Esophagus squamous epithelium (tissue), 5 donors: ENCODE data around the gene ZNF274. TPM values are rescaled to one million over a fixed set of nuclear protein-coding genes. Genes with fewer than 3 reads are reported as not detected.

ENCODE experiments used
- DNase-seq: peaks from one replicate; lab custom pipeline; 2025; lab: John Stamatoyannopoulos, UW
- H3K27ac ChIP-seq, 4 donors: fragments of 200-600 bp; sonication (generic); one replicate each; pipeline ENCODE4 v1.5.1; 2016 to 2019; ENCODE audit warnings: mild to moderate bottlenecking in 1 of 4
- H3K27me3 ChIP-seq, 4 donors: fragments of 200-600 bp; sonication (generic); 1 replicate in 3 of 4; 2 replicates in 1 of 4; pipeline versions ENCODE4 v1.5.1 to v1.6.0; 2017 to 2021; ENCODE audit warnings: antibody characterized with exemption in 1 of 4
- H3K36me3 ChIP-seq, 3 donors: fragments of 200-600 bp; sonication (generic); one replicate each; pipeline ENCODE4 v1.5.1; 2016 to 2019
- H3K4me1 ChIP-seq, 3 donors: fragments of 200-600 bp; sonication (generic); one replicate each; pipeline ENCODE4 v1.5.1; 2017 to 2019
- H3K4me3 ChIP-seq, 4 donors: fragments of 200-600 bp; sonication (generic); 1 replicate in 3 of 4; 2 replicates in 1 of 4; pipeline ENCODE4 v1.5.1; 2016 to 2019; ENCODE audit warnings: mild to moderate bottlenecking in 2 of 4, moderate library complexity in 1 of 4
- H3K9me3 ChIP-seq, 3 donors: fragments of 200-600 bp; sonication (generic); one replicate each; pipeline ENCODE4 v1.5.1; 2016 to 2019
- POLR2A ChIP-seq, 4 donors: fragments of 450-650 bp; IDR thresholded peaks; one replicate each; pipeline ENCODE4 v1.6.1; 2017; ENCODE audit warnings: antibody characterized with exemption in 4 of 4, mild to moderate bottlenecking in 4 of 4, moderate library complexity in 3 of 4
- WGBS, 2 donors: methylation state at CpG; one replicate each; pipeline ENCODE4 v1.1.5; 2018; 5-methylcytosine and 5-hydroxymethylcytosine counted together
- intact Hi-C: fragments of 100-400 bp; cut with DNase I; formaldehyde crosslinking; loops from one replicate; pipeline ENCODE4 v1.15.0; 2022
- total RNA-seq, 4 donors: library from RNA; depleted of rRNA; stranded (reverse); fragments of >200 nt; gene quantifications; one replicate each; pipeline ENCODE4 v1.1.0, GENCODE V29; 2016
- TF ChIP-seq, protein P1 (sequence below), 6 experiments: fragments of 450-650 bp in 4 of 6; fragments of 200-600 bp in 2 of 6; sonication (generic) in 2 of 6; IDR thresholded peaks; one replicate each; pipeline ENCODE4 v1.5.1; 2016 to 2019; ENCODE audit warnings: antibody characterized with exemption in 6 of 6, mild to moderate bottlenecking in 4 of 6, moderate library complexity in 4 of 6
- donor health status: DM: yes; HTN: yes; CAD: no.

ZNF274 gene
- total RNA-seq, 4 donors from 2014 or later = 20.4 to 28.6 (median 24.9) TPM

DNA sequence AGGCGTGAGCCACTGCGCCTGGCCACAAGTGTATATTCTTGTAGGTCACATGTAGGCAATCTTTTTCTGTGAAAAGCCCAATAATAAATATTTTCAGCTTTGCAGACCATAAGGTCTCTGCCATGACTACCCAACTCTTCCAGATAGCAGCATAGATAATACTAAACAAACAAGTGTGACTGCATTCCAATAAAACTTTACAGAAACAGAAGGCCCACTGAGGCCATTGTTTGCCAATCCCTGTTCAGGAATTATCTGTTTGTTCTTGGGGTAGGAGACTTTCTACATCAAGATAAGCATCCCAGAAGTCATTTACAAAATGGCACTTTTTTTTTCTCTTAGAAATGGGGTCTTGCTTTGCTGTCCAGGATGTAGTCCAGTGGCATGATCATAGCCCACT, 29.5 kb upstream of the ZNF274 start:
- 95 to 100% methylated on average over 2 of the region's 2 CpGs for WGBS, 2 donors
- DNase-seq = no peak
- Histone ChIP-seq H3K4me3 (no peak overlapping the region), H3K27me3 (no peaks in the 10 kb centered on the region), H3K9me3 (peaks cover 0 to 7% (median 4%) of the 10 kb centered on the region in 3 donors), H3K36me3 (no peaks in the 10 kb centered on the region), H3K27ac (no peak overlapping the region), H3K4me1 (peaks cover 17 to 45% (median 25%) of the 10 kb centered on the region in 3 donors)
- no peak for TF ChIP-seq POLR2A (IDR thresholded peaks at IDR 0.05)
- TF ChIP-seq, protein P1, sequence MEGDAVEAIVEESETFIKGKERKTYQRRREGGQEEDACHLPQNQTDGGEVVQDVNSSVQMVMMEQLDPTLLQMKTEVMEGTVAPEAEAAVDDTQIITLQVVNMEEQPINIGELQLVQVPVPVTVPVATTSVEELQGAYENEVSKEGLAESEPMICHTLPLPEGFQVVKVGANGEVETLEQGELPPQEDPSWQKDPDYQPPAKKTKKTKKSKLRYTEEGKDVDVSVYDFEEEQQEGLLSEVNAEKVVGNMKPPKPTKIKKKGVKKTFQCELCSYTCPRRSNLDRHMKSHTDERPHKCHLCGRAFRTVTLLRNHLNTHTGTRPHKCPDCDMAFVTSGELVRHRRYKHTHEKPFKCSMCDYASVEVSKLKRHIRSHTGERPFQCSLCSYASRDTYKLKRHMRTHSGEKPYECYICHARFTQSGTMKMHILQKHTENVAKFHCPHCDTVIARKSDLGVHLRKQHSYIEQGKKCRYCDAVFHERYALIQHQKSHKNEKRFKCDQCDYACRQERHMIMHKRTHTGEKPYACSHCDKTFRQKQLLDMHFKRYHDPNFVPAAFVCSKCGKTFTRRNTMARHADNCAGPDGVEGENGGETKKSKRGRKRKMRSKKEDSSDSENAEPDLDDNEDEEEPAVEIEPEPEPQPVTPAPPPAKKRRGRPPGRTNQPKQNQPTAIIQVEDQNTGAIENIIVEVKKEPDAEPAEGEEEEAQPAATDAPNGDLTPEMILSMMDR (IDR thresholded peaks at IDR 0.05) = no peak
- intact Hi-C loops = no loop called here

DNA sequence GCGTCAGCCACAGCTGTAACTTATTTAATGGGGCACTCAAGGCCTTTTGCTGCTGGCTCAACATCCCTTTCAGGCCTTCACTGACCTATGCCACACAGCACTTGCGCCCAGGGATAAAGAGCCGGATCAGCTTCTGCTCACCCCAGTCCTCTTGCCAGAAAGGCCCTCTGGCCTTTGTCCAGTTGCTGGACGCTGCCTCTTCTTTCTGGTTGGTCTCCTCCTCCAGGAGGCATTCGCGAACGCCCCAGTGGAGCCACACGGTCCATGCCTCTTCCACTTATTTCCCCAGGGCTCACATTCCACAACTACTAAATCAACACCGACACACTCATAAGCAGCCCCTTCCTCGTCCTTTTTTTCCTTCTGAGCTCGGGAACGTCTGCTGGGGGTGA, 28.6 kb upstream of the ZNF274 start:
- no peak for DNase-seq
- WGBS, 2 donors = 8 to 23% methylated on average over 7 to 9 of the region's 12 CpGs
- Histone ChIP-seq H3K9me3 (peaks cover 0 to 16% (median 0%) of the 10 kb centered on the region in 3 donors), H3K4me3 (peak overlapping the region; percentile 87 to 96 (median 88)), H3K36me3 (no peaks in the 10 kb centered on the region), H3K27ac (peak overlapping the region; percentile 89 to 96 (median 92)), H3K4me1 (peaks cover 17 to 42% (median 25%) of the 10 kb centered on the region in 3 donors), H3K27me3 (no peaks in the 10 kb centered on the region)
- intact Hi-C loops = no loop called here
- TF ChIP-seq, protein P1 (IDR thresholded peaks at IDR 0.05) = no peak
- TF ChIP-seq POLR2A (IDR thresholded peaks at IDR 0.05) = no peak

DNA sequence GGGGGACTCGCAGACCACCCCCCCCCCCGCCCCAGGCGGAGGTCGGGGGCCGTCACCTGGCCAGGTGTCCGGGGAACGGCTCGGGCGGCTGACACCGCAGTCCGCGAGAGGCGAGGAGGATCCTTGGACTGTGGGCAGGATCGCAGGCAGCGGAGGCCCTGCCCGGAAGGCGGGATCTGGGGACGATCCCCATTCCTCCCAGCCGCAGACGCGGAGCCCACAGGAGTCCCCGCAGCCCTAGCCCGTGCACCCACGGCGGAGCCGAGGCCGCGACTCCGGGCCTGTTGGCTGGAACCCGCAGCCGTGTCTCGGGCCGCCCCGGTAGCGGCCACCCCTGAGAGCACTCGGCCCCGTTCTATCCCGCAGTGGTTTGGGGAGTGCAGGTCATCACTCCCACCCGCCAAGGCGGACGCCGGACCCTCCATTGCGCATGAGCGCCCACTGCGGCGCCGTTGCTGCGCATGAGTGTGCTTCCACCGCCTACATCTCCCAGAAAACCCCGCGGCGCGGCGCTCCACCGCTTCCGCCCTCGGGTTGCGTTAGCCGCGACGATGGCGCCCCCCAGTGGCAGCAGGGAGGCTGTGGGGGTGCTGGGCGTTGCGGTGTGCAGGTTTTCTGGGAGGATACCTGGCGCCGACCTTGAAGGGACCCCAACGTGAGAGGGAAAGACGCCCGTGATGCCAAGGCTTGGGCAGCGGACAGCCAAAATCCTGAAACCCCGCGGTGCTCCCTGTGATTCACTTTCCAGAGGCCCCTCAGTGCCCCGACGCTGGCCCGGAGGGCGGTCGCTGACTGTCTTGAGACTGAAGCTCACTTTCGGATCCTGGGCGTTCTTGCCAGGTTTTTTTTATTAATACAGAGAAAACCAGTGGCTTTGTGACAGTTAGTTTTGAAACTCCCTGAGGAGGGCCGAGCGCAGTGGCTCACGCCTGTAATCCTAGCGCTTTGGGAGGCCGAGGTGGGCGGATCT, 27.9 kb upstream of the ZNF274 start:
- Histone ChIP-seq H3K9me3 (peaks cover 0 to 21% (median under 1%) of the 10 kb centered on the region in 3 donors), H3K4me3 (peak overlapping the region; percentile 87 to 96 (median 88)), H3K36me3 (no peaks in the 10 kb centered on the region), H3K4me1 (peaks cover 17 to 35% (median 22%) of the 10 kb centered on the region in 3 donors), H3K27me3 (no peaks in the 10 kb centered on the region), H3K27ac (peak overlapping the region; percentile 89 to 96 (median 92))
- WGBS, 2 donors = 11% methylated on average over 16 of the region's 85 CpGs; no CpG with 5 or more reads in 1 of the 2 donors
- intact Hi-C loops = no loop called here
- DNase-seq = peak; percentile 61
- peak in 3 of 4 donors; percentile 48 to 56 (median 56) for TF ChIP-seq POLR2A (IDR thresholded peaks at IDR 0.05)
- TF ChIP-seq, protein P1 (IDR thresholded peaks at IDR 0.05) = peak; percentile 93 to 100 (median 99)

DNA sequence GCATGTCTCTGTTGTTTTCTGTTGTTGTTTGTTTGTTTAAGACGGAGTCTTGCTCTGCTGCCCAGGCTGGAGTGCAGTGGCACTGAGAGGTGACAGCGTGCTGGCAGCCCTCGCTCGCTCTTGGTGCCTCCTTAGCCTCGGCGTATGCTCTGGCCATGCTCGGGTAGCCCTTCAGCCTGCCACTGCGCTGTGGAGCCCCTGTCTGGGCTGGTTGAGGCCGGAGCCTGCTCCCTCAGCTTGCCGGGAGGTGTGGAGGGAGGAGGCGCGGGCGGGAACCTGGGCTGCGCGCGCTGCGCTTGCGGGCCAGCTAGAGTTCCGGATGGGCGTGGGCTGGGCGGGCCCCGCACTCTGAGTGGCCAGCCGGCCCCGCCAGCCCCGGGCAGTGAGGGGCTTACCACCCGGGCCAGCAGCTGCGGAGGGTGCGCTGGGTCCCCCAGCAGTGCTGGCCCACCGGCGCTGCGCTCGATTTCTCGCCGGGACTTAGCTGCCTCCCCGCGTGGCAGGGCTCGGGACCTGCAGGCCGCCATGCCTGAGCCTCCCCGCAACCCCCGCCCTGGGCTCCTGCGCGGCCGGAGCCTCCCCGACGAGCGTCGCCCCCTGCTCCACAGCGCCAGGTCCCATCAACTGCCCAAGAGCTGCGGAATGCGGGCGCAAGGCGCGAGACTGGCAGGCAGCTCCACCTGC, 25.7 kb upstream of the ZNF274 start:
- TF ChIP-seq POLR2A (IDR thresholded peaks at IDR 0.05) = no peak
- TF ChIP-seq, protein P1 (IDR thresholded peaks at IDR 0.05) = no peak
- DNase-seq = no peak
- no peaks in the 10 kb centered on the region for H3K27me3 ChIP-seq
- H3K4me1 ChIP-seq = peaks cover 15 to 25% (median 17%) of the 10 kb centered on the region in 3 donors
- H3K4me3 ChIP-seq = no peak overlapping the region
- H3K9me3 ChIP-seq = peaks cover 0 to 43% (median 15%) of the 10 kb centered on the region in 3 donors
- intact Hi-C loops = no loop called here
- no peak overlapping the region for H3K27ac ChIP-seq
- WGBS, 2 donors = 81 to 92% methylated on average over 4 to 7 of the region's 53 CpGs
- H3K36me3 ChIP-seq = no peaks in the 10 kb centered on the region
